ENCODE results near the gene MALSU1. TPM values are rescaled to one million over a fixed set of nuclear protein-coding genes. Genes with fewer than 3 reads are reported as not detected.

Gene MALSU1
- total and polyA plus RNA-seq, 2 of the 13 experiments (the other 11 are each of a cell fraction or from before 2014, with no cell fraction given), result 72.0 to 141 TPM

GRCh38 chr7:23358152-23358674 is 59.1 kb downstream of the MALSU1 start (continued):
- no peak for TF ChIP-seq ZNF549 (CRISPR knock-in tag; IDR thresholded peaks at IDR 0.05)
- no peak for TF ChIP-seq ZHX2 (IDR thresholded peaks at IDR 0.05; ENCODE audit: low read depth)
- no peak for TF ChIP-seq ZHX2 (CRISPR knock-in tag; IDR thresholded peaks at IDR 0.05; ENCODE audit: borderline replicate concordance)
- TF ChIP-seq ZNF790 (CRISPR knock-in tag; IDR thresholded peaks at IDR 0.05; ENCODE audit: borderline replicate concordance), result no peak
- no peak for TF ChIP-seq ZNF512B (CRISPR knock-in tag; IDR thresholded peaks at IDR 0.05; ENCODE audit: borderline replicate concordance)
- no peak for TF ChIP-seq RCOR2 (CRISPR knock-in tag; IDR thresholded peaks at IDR 0.05)
- 0 out of 2 replicates have a peak, but pooled peaks have one; percentile 25 for TF ChIP-seq ZBTB25 (CRISPR knock-in tag; IDR thresholded peaks at IDR 0.05)
- TF ChIP-seq HOXA9 (CRISPR knock-in tag; IDR thresholded peaks at IDR 0.05; ENCODE audit: borderline replicate concordance), result no peak
- peak; percentile 85 for TF ChIP-seq ZMYM2 (CRISPR knock-in tag; IDR thresholded peaks at IDR 0.05)
- TF ChIP-seq MLX (CRISPR knock-in tag; IDR thresholded peaks at IDR 0.05), result no peak
- no peak for TF ChIP-seq STAT5B (CRISPR knock-in tag; IDR thresholded peaks at IDR 0.05)
- TF ChIP-seq GMEB2 (CRISPR knock-in tag; IDR thresholded peaks at IDR 0.05; ENCODE audit: low read depth), result no peak
- TF ChIP-seq HDAC6 (IDR thresholded peaks at IDR 0.05; ENCODE audit: low read depth, low read length), result no peak
- no peak for TF ChIP-seq KLF9 (CRISPR knock-in tag; IDR thresholded peaks at IDR 0.05; ENCODE audit: low read depth)
- TF ChIP-seq ZNF552 (CRISPR knock-in tag; IDR thresholded peaks at IDR 0.05; ENCODE audit: borderline replicate concordance), result no peak
- TF ChIP-seq ZNF33B (CRISPR knock-in tag; IDR thresholded peaks at IDR 0.05), result no peak
- TF ChIP-seq GTF2F1 (IDR thresholded peaks at IDR 0.05; ENCODE audit: low read length), result no peak
- TF ChIP-seq MYNN (CRISPR knock-in tag; IDR thresholded peaks at IDR 0.05; ENCODE audit: low read depth), result no peak
